ENCODE data around the gene RUNX3.
"Not testable (repeated sequence)": the region's sequence is repeated elsewhere in the genome, so short reads cannot be mapped to it uniquely, and the experiment has no call there.

RUNX3 gene

DNA sequence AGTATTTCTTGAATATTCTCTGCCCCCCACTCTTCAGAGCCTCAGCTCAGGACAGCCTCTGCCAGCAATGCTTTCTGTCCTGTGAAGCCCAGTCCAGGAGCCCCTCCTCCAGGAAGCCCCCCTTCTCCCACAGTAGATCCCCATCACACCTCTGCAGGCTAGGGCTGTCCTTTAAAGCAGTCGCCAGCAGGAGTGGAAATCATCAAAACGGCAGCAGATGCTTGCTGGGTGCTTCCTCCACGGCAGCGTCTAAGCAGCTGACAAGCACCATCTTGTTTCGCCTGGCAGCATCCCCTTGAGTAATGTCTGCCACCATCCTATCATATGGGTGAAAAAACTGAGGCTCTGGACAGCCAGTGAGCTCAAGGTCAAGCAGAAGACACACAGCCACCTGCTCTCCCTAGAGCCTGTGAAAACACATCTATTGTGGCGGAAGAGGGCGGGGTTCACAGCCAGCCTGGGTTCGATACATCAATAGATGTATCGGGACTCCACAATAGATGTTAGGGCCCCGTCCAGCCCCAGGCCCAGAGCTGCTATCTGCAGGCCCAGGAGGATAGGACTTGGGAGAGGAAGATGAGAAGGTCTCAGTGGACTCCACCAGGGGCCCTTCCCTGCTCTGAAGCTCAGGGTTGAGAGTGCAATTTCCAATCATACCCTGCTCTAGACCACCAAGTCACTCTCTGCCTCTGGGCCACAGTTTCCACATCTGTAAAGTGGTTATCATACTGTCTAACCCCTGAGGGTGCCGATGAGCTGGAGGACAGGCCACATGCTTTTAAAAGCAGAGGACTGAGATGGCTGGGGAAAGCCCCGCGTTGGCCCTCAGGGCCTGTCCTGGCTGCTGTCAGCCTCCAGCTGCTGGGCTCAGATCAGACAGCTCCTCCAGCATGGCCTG, 17.5 kb downstream of the RUNX3 start:
- DNase-seq = no peak

DNA sequence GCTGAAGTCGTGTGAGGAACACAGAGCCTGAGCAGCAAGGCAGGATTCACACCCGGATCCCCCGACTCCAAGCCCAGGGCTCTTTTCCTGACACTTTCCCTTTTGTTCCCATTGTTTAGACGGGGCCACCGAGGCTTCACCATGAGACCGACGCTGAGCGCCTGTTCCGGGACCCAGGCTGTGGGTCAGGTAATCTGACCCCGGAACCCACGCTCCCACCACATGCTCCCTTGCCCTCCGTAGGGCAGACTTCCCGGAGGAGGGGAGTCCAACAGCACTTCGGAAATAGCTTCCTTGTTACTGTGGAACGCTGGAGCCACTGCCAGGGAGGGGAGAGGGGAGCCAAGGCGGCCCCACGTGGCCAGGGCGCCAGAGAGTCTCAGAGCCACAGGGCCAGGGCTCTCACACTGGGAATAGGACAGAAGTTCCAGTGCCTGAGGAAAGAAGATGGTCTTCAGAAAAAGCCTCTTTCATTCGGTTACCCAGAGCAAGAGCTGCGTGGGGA, 18.4 kb downstream of the RUNX3 start:
- no peak for DNase-seq

DNA sequence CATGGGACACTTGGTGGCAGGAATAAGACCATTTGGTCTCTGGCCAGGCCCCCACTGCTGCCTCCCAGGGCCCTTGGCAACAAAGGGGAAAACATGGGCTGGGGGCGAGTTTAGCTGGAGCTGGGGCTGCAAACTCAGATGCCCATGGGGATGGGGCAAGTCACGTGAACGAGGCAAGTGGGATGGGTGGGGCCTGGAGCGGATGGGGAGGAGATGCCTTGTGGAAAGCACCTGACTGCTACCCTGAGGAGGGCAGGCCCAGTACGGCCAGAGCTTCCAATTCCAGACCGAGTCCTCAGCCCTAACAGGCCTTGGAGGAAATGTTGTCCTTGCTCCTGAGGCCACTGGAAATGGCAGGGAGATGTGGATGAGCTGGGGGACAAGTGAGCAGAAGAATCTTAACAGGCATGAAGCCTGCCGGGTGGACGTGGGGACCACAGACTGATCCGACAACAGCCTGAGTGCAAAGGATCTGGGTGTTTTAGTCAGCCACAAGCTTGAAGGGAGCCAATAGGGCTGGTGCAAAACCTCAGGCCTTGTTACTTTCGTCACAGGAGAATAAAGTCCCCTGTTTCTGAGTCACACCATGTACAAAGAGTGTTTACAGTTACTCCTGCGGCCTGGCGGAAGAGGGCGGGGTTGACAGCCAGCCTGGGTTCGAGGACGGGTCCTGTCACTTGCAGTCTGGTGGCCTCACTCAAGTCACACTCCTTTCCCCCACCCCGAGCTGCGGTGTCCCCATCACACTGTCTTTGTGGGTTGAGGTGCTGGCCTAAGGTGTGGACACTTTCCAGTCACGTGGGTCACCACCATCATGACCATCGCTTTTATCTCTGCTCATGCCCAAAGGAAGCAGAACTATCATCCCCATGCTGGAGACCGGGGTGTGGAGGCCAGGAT, 19.1 kb downstream of the RUNX3 start:
- DNase-seq = peak; percentile 57 to 74 (median 66)

DNA sequence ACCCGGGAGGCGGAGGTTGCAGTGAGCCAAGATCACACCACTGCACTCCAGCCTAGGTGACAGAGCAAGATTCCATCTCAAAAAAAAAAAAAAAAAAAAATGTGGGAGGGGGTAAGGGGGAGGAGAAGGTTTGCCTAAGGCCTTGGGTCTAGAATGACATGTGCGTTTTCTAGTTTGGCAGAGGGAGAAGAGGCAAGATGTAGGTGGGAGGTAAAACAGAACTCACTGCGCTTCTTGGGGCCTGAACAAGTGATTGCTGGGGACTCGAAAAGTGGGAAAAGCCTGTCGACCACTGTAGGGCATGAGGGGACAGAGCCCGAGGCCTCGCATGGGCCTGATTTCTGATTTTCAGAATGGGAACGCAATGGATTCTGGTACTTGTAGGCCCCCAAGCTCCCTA, 19.9 kb downstream of the RUNX3 start:
- DNase-seq = no peak

DNA sequence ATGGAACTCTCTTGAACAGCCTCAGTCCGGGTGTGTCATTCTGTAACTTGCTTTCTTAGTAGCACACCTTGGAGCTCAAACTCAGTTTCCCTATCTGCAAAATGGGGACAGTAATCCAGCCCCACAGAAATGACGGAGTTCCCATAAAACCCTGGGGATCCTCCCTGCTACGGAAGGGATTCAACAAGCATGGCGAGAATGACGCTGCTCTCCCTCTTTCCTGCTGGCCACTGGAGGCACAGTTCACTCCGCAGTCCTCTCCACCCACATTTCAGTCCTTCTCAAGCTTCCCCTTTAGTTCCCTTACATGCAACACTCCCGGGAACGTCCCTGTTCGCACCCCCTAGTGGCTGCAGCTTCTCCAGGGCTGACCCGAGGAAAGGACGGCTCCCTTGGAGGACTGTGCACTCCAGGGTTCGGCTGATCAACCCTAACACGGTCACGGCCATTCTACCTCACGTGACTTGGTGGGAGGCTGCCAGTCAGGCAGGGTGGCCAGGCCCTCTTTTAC, 20.6 kb downstream of the RUNX3 start:
- peak; percentile 93 to 94 (median 93) for DNase-seq

DNA sequence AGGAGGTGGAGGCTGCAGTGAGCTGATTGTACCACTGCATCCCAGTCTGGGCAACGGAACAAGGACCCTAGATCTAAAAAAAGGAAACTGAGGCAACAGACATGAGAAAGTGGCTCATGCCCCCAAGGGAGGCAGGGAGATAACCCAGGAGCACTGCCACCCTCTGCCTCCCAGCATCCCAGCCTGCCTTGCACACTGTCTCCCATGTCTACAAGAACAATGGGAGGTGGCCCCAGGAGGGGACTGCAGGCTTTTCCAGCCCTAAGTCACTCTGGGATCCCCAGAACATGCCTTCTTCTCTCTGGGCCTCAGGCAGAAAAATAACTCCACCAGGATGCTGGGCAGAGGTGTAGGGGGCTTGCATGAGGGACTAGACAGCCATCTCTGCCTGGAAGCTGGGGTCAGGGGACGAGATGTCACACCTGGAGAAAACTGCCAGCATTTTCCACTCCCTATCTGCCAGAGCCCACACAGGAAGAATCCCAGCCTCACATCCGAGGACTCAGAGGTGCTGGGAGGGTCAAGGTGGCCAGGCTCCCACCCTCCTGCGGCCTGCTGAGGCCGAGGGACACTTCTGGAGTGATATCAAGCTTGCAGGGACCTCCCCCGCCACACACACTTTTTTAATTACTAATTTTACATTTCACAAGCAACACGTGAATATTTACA, 21.4 kb downstream of the RUNX3 start:
- no peak for DNase-seq

DNA sequence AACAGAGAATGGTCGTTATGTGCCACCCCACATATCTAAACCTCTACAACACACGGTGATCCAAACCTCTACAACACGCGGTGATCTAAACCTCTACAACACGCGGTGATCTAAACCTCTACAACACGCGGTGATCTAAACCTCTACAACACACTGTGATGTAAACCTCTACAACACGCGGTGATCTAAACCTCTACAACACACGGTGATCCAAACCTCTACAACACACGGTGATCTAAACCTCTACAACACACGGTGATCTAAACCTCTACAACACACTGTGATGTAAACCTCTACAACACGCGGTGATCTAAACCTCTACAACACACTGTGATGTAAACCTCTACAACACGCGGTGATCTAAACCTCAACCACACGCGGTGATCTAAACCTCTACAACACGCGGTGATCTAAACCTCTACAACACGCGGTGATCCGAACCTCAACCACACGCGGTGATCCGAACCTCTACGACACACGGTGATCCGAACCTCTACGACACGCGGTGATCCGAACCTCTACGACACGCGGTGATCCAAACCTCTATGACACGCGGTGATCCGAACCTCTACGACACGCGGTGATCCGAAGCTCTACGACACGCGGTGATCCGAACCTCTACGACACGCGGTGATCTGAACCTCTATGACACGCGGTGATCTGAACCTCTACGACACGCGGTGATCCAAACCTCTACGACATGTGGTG, 22.3 kb downstream of the RUNX3 start:
- not testable (repeated sequence) for DNase-seq

DNA sequence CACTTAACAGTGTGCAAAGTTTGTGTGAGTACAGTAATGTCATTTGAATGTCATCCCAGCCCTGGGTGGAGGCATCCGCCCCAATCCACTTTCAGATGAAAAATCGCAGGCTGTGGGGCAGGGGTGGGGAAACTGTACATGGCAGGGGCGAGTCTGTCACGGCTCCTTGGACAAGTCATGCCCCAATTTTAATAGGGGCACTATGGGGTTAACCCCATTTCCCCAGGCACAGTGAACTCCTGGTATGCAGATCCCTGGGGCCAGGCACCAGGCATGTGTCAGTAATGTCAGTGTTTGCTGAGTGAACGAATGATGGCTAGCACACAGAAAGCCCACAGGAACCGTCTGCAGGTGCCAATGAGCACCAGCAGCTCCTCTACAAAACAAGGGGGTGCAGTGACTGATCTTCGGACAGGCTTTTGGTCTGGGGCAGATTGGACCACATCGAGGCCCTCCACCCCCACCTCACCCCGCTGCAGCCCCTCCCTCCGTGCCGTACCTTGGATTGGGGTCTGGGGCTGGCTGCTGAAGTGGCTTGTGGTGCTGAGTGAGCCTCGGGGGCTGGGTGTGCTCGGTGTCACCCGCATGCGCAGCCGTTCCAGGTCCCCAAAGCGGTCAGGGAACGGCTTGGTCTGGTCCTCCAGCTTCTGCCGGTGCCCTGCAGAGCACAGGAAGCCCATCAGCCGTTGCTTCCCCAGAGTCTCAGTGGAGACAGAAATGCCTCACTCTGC, 23.2 kb downstream of the RUNX3 start:
- no peak for DNase-seq

DNA sequence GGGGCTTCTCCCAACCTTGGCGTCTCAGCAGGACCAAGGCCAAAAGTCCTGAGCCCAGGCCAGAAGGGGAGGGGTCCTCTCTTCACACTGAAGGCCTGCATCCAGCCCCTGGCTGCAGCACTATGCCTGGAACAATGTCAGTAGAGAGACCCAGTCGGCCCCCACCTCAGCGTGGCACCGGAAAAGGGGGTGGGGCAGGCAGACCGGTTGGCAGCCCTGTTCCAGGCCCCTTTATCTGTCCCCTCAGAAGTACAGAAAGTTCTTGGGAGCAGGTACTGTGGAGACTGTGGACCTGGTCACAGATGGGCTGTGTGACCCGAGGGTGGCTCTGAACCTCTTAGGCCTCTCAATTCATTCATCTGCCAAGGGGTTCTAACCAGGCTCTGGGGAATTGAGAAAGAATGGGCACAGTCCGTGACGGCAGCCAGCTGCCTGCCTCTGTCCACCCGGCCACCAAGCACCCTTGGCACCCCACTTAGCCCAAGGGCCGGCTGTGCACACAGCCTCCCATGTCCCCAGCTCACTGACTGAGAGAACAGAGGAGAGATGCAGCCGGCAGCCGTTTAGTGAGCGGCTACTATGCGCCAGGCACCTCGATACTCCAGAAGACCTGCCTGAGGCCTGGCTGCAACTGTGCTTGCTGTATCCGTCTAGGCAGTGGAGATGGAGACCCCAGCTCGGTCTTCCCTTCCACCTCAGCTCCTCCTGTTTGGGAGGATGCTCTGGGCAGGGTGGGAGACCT, 23.9 kb downstream of the RUNX3 start:
- no peak for DNase-seq

DNA sequence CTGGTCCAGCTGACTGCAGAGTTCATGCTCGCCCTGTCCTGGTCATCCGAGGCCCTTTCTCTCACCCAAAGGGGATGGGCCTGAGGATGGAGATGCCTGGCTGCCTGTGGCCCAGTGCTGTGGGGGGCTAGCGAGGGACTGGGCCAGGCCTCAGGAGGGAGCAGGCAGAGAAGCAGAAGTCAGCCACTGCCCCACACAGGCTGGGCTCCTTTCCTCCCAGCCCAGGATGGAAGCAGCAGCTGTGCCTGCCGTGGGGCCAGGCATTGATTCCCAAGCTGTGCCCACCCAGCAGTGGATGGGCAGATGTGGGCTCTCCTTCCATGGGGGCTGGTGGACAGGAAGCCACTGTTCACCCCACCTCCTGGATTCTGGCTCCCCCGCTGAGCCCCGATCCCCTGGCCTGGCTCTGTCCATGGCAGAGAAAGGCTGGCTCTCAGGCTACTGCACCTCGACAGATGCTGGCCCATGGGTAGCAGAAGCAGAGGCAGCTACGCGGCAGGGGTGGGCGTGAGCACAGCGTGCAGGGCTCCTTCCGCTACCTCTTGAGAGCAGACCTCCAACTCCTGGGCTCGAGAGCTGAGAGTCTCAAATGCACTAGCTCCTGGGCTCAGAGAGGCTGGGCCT, 24.6 kb downstream of the RUNX3 start:
- no peak for DNase-seq

DNA sequence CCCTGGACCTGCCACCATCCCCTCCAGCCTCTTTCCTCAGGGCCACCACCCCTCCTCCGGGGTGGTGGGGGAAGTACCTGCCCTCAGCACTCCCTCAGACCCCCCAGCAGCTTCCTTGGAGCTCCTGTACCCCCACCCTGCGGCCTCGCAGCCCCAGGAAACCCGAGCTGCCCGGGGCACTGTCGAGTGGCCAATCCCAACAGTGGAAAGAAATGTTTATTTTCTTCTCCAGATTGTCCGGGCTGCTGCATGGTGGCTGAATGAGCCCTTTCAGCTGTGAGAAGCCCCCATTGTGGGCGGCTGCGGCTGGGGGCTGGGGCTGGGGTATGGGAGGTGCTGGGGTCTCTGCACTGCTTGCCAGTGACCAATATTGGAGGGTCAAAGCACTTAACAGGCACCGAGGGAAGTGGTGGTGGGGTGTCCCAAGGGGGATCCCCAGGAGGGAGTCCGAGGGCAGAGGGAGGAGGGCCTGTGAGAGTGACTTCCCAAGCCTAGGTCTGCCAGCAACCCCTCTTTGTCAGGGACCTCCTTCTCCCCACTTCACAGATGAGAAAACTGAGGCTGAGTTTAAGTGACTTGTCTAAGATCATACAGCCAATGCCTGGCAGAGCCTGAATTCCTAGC, 25.2 kb downstream of the RUNX3 start:
- DNase-seq = no peak

DNA sequence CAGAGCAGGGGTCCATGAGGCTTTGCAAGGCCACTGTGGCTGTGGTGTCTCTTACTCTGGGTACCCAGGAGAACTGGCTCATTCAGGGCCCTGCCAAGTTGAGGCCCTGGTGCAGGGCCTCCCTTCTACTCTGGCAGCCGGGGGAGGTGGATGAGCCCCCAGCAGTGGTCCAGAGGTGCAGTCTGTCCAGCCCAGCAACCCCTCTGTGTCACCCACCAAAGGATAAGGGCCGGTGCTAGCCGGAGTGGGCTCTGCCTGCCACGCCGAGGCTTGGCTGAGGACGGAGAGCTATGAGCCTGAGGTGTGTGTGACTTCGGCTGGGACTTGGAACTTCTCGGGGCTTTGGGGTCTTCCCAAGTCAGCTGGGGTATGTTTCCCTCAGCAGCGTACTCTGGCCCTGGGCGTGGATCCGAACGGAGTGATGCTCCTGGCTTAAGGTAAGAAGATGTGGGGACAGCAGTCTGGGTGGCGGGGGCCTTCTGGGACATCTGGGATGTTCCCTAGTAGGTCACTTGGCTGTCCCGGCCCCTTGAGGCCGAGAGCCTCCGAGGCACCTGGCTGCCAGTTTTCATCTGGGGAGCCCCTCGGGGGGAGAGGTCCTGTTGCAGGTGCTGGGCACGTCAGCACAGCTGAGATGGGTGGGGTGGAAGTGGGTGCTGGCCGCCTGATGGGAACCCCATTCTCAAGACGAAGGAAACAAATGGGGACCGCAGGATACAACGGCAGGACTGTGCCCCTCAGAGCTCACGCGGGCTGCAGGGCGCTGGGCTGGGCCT, 25.9 kb downstream of the RUNX3 start:
- DNase-seq = no peak

DNA sequence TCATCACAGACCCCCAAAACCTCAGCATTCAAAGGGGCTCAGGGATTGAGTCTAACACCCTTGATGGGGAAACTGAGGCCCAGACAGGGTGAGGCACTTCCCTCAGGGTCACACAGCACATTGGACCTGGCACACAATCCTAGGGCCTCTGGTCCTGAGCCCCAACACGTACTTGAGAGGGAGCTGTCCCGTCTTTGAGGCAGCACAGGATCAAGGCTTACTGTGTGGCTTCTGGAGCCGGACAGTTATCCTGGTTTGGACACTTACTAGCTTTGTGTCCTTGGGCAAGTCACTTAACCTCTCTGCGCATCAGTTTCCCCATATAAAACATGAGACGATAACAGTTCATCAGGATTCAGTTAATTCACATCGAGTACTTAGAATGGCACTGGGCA, 26.5 kb downstream of the RUNX3 start:
- no peak for DNase-seq

DNA sequence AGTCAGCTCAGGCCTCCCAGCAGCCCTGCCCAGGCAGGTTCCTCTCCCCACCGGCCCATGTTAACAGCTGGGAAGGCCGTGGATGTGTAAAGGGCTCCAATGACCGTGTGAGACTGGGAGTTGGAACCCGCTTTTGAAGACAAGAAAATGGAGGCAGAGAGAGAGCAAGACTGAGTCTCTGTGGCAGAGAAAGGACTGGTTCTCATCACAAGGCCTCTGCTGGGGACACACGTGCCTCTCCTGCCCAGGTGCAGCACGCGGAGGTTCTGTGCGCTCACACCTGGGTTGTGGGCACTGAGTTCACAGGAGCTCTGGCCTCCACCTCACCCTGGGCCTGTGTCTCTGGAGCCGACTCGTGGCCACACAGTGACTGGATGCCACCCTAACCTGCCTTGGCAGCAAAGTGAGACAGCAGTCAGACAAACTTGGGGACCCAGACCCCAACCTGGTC, 27.0 kb downstream of the RUNX3 start:
- DNase-seq = no peak

DNA sequence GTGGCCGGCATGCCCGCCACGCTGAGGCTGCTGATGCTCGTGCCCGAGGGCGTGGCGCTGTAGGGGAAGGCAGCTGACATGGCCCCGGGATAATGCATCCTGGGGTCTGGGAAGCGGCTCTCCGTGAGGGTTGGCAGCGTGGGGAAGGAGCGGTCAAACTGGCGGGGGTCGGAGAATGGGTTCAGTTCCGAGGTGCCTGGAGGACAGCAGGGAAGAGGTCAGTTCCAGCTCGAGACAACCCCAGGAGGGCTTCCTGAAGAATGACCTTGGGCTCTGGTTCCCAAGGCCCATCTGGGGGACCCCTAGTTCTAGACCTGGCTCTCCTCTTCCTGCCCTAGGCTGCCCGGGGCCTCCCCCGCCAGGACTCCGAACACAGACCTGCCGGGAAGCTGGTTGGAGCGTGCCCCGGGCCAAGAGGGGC, 27.6 kb downstream of the RUNX3 start:
- no peak for DNase-seq

DNA sequence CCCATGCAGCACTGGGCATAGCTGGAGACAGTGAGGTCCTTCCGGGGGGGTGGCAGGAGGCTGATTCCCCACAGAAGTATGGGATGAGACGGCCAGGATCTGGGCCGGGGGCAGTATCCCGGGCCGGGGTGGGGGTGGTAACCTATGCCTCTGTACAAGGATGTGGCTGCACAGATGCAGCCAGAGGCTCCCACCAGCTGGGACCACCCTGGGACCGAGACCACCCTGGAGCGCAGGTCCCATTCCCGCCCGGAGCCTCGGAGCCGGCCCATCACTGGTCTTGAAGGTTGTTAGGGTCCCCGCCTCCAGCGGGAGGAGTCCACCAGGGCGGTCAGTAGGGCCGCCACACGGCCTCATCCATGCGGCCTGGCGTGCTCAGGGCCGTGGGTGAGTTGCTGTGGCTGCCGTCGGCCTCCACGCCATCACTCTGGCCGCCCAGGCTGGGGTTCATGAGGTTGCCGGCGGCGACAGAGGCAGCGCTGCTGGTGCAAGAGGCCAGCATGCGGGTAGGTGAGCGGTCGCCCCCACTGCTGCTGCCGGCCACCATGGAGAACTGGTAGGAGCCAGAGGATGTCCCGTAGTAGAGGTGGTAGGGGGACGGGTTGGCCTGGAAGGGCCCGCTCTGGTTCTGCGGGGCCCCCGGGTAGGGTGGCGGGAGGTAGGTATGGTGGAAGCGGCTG, 28.1 kb downstream of the RUNX3 start:
- no peak for DNase-seq

DNA sequence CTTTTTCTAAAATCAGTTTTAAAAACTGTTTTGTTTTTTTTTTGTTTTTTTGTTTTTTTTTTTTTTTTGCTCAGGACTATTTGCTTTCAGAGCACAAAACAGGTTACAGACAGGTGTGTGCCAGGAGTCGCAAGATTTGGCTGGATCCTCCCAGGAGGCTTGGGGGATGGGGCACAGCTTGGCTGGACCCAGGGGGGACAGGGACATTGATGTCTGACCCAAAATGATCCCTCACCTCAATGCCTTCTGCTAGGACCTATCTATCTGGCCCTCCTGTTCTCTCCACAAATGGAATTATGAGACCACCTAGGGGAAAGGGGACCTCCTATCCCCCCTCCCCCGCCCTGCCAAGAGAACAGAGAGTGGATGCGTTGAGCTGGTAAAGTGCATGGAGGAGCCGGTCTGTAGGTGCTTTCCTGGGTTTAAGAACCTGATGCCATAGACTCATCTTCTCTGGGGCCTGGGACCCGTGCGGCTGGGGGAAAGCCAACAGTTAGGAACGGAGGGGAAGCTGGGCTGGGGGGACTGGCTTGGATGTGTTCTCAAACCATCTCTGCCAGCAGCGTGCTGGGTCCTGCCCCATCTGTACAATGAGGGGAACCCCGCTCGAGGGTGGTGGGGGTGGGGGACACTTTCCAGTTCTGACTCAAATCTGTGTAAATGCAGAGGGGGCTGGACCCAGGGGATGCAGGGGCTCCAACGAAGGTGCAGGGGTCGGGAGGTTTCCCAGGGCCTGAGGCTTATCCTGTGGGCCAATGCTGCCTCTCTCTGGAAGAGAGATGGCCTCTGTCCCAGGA, 28.9 kb downstream of the RUNX3 start:
- no peak for DNase-seq
